ENCODE measurements around the gene GALNS.

The GALNS gene

DNA sequence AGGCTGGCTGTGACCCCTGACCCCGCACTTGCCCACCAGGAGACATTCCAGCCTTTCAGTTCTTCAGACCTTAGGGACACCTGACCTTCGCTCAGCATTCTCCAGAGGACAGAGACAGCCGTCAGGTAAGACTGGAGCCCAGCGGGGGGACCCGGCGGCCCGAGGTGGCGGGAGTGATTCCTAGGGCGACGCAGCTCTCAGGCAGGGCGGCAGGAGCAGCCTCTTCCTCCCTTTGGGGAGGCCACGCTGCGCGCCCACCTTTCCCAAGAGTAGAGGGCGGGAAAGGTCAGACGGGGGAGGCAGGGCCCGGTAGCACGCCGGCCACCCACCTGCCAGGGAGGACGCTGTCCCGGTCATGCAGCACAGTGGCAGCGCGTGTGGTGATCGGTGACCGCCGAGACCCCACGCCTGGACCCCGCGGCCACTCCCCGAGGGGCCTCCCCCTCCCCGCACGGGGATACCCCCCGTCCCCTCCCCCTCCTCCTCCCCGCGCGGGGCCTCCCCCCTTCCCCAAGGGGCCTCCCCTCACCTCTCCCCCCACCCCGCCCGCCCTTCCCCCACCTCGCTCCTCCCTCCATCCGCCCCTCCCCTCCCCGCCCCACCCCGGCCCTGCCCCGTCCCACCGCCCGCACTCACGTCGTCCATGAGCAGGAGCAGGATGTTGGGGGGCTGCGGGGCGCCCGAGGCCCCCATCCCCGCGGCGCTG lies 472 bp downstream of the GALNS start:
- no peak for DNase-seq (ENCODE audit: low spot score)

DNA sequence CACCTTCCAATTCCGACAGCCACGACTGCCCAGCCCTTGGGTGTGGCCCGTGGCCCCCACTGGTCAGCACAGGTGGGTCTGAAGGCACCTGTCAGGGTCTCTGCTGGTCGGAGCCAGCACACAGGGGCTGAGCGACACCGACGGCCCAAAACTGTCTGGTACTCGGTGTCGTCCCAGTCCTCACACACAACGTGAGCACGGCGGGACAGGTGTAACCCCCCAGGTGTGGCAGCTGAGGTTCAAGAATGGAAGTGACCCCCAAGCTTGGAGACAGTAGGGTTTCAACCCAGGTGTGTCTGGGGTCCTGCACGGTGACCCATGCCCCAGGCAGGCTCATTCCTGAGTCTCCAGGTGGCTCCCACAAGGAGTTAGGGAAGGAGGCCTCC lies 1.0 kb downstream of the GALNS start:
- no peak for DNase-seq (ENCODE audit: low spot score)

DNA sequence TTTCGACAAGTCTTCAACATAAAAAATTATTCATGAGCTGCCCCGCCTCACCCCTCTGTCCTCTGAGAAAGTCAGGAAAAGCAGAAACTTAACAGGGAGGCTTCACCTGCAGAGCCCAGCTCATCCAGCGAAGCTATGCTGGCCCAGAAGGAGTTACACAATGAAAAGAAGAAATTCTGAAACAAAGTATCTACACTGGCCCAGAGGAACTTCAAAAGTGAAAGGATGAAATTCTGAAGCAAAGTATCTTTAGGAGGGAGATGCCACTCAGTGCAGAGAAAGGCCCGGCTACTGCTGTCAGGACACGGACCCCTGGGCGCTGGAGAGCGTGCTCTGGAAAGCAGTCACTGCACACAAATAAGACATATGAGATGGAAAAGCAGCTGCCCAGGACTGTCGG lies 1.6 kb downstream of the GALNS start:
- DNase-seq (ENCODE audit: low spot score) = no peak

DNA sequence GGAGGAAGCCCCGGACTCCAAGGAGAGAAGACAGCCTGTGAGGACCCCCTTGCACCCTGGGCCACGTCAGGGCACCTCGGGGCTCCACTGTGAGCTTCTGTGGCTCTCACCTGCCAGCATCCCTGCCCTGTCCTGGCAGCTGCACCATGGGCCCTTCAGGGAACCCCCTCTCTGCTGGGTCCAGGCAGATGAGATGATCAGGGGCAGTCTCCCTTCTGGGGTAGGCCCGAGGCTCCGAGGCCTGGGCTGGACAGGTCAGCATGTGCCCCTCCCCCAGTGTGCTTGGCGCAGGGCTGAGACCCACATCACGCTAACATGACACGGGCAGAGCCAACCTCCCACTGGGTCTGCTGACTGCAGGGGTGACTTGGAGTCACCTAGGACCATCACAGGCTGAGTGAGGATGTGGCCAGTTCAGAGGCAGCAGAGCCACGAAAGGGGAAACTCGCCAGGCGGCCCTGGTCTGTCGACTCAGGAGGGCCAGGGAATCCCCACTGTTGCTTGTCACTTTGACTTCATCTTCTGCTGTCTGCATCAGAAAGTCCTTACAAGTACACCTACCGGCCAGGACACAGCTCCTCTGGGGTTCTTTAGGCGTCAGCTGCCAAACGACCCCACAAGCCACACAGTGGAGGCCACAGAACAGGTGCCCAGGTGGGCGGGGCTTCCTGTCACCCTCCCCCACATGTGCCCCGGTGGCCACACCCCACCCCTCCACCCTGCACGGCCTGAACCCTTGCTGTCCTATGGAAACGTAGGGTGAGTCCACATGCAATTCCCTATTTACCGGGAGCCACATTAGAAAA lies 2.2 kb downstream of the GALNS start:
- no peak for DNase-seq (ENCODE audit: low spot score)

DNA sequence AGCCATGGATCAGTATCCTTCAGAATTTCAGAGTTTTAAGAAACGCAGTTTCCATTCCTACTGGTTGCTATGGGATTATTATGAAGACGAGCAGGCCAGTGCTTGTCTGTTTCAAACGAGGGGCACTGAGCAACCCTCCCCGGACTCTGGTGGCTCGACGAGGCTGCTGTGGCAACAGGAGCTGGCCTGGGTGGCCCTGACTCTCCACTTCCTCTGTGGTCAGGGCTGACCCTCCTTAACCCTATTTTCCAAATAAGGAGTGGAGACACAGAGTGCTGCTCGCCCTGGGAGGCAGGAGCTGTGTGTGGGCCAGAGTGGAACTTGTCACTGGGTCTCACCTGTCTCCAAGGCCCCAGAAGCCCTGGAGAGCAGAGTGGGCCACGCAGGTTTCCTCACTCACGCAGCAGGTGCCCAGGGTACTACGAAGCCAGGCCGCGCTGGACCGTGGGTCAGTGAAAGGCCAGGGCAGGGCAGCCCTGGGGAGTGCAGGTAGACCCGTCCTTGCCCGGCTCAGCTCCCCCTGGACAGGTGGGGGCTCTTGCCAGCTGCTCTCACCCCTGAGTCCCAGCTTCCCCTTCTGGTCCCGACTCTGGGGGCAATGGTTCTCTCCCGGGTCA lies 3.3 kb downstream of the GALNS start:
- DNase-seq (ENCODE audit: low spot score) = no peak

DNA sequence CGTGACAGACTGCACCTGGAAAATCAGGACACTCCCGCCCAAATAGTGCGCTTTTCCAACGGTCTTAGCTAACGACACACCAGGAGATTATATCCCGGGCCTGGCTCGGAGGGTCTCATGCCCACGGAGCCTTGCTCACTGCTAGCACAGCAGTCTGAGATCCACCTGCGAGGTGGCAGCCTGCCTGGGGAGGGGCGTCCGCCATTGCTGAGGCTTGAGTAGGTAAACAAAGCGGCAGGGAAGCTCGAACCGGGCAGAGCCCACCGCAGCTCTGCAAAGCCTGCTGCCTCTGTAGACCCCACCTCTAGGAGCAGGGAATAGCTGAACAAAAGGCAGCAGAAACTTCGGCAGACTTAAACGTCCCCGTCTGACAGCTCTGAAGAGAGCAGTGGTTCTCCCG lies 5.1 kb downstream of the GALNS start:
- no peak for DNase-seq (ENCODE audit: low spot score)

DNA sequence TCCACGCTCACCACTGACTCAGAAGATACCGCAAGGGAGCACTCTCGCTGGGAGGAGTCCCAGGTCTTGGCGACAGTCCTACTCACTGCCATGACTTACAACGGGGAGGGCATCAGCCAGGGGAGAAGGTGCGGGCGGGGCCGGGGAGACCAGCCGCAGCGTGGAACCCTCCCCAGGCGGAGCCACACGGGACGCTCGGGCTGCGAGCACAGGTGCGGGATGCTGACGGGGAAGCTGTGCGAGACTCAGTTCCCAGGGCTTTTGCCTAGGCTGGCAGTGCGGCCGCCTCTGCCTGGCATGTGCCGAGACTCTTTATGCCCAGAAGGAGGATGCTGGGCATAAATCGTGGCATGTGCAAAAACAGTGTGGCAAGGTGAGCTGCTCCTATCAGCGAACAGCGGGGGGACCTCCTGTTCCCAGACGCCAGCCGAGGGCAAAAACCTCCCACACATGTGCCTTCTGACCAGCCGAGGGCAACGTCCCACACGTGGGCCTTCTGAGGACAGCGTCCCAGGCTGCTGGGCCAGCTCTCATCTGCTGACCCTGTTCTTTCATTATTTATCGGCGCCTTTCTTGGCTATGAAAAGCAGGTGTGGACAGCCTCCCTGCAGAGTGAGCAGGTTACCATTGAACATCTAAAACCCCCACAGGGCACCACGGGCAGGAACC lies 6.1 kb downstream of the GALNS start:
- no peak for DNase-seq (ENCODE audit: low spot score)

DNA sequence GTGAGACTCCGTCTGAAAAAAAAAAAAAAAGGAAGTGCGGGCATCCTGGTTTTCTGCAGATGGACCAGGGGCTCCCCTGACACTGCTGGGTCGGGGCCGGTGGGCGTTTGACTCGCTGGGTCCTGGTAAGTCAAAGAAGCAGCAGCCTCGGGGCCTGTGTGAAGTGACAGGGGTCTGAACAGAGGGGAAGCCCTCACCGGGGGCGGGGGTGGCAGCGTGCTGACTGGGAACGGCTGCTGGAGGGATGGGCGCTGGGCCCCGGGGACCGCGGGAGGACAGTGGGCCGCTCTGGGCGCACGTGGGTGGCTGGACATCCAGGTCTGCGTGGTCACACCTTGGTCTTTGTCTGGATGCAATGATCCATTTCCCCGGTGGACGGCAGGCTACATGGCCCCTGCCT lies 8.2 kb downstream of the GALNS start:
- no peak for DNase-seq (ENCODE audit: low spot score)

DNA sequence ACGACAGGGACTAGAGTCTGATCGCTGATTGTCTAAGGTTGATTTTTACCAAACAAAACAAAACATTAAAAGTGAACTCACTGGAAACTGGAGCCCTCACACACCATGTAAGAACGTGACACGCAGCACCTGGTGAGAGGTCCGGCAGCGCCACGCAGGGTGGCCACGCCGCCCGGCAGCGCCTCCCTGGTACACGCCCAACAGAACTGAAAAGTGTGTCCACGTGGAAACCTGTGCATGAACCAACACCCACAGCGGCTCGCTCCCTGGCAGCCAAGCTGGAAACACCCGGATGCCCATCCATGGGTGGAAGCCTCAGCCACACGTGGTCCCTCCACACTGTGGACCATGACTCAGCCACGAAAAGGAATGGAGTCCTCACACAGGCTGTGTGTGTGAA lies 9.1 kb downstream of the GALNS start:
- DNase-seq (ENCODE audit: low spot score) = no peak

DNA sequence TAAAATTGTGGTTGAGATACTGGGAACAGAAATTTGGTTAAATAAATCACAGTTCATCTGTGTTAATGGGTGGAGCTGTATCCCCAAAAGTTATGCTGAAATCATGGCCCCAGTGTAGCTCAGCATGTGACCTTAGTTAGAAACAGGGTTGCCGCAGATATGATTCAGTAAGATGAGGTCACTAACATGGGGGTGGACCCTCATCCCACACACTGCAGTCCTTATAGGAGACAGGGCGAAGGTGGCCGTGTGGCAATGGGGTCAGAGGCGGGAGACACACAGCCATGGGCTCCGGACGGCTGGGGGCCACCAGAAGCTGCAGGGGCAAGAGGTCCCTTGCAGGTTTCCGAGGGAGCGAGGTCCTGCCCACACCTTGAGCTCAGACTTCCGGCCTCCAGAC lies 10.7 kb downstream of the GALNS start:
- no peak for DNase-seq (ENCODE audit: low spot score)

DNA sequence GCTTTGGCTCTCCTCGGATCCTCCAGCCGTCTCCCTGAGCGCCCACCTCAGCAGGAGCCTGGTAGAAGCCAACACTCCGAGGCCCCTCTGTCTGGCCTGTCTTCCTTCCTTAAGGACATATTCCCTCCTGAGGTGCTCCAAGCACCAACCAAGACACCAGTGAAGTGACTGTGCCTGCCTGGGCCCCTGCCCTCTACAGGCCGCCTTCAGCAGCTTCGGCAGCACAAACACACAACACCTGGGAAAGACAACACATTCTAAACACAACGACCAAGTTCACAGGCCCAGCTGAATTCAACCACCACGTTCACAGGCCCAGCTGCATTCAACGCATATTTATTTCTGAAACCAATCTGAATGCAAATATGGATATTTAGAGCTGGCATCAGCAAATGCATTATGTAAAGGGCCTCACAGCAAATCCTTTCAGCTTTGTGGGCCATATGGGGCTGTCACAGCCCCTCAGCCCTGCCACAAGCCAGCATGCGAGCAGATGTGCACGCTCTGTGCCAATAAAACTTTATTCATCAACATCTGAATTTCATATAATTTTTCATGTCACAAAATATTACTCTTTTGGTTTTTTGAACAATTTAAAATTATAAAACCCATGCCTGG lies 12.2 kb downstream of the GALNS start:
- DNase-seq (ENCODE audit: low spot score) = no peak

DNA sequence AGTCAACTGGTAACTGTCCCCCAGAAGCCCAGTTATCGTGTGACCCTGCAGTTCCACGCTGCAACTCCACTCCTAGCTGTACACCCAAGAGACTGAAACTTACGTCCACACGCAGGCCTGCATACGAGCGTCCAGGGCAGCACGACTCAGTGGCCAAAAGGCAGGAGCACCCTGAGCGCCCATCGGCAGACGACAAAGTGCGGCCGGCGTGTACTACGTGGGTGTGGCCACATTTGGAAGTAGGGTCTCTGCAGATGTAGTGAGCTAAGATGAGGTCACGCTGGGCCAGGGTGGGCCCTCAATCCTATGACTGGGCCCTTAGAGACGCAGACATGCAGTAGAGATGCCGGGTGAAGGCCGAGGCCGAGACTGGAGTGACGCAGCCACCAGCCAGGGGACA lies 13.5 kb downstream of the GALNS start:
- no peak for DNase-seq (ENCODE audit: low spot score)

DNA sequence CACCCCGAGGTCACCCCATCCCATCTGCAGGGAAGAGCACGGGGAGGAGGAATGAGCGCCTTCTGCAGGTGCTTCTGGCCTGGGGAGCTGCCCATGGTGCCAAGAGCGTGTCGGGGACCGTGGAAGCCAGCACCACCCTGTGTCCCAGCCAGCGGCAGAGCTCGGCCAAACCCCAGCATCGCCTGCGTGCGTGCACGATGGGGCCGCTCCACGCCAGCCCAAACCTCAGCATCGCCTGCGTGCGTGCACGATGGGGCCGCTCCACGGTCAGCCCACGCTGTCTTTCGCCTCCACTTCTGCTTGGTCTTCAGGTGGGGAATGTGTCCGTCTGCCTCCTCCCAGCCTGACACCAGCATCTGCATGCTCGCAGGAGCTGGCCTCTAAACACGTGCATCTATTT lies 13.9 kb downstream of the GALNS start:
- no peak for DNase-seq (ENCODE audit: low spot score)

DNA sequence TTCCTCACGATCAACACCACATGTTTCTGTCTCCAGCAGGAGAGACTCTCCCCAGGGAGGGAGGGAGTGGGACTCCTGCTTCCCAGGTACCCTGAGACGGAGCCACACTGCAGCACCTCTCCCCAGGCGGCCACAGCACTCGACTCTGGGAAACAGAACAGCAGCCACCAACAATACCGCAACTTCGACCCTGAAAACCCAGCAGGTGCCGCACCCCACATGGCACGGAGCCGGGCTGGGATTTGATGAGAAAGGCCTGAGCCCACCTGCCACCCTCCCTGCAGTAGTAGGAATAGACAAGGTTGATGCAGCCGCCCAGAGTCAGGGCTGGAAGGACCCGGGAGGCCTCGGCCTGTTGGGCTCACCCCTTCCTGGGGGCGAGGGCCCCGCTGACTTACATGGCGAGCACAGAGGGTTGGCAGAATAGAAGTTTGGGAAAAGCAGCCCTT lies 14.4 kb downstream of the GALNS start:
- no peak for DNase-seq (ENCODE audit: low spot score)

DNA sequence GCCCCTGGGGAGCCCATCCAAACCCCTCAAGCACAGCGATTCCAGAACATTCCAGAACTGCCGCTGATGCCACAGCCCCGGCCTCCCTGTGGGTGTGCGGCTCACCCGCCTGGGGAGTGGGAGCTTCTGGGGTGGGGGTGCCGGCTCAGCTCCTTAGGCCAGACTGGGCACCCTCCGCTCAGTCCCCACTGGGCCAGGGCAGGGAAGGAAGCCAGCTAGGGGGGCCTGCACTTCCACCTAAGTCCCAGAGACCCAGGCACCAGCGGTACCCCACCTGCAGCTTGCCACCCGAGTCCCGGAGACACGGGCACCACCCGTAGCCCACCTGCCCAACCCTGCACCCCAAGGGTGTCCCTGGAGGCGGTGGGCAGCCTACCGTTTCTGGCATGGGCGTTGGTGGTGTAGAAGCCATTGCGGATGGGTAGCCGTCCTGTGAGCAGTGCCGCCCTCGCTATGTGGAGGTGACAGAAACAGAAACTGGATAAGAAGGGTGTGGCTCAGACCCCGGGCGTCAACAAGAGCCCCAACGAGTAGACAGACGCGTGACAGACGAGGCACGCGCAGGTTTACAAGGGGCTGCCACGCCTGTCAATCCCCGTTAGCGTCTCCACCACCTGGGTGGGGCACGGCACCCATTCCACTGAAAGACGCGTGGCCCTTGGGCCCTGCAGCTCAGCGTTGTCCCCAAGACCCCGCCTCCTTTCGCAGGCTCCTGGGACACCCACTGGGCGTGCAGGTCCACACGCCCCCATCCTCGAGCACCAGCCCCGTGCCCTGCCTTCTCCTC lies 15.0 kb downstream of the GALNS start:
- no peak for DNase-seq (ENCODE audit: low spot score)

DNA sequence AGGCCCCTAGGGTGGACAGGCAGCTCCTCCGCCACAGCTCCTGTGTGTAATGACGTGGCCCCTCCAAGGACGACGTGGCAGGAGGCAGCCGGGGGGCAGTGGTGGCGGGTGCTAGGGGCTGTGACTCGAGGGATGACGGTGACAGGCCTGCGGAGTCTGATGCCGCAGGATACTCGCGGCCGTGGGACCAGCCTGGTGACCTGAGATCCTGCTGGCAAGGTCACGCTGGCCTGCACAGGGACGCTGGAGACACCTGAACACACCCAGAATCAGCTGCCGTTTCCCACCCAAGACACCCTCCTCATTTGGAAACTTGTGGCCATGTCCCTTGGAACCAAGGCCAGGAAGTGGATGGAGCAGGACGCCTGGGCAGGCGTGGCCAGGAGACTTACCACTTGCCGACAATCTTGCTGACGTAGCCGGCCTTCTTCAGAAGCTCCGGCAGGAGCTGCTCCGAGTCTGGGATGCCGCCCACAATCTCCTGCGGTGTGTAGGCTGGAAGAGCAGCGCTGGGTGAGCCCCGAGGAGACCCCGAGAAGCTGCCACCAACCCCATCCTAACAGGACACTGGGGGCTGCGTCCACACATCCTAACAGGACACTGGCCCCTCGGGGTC lies 16.0 kb downstream of the GALNS start:
- DNase-seq (ENCODE audit: low spot score) = no peak

DNA sequence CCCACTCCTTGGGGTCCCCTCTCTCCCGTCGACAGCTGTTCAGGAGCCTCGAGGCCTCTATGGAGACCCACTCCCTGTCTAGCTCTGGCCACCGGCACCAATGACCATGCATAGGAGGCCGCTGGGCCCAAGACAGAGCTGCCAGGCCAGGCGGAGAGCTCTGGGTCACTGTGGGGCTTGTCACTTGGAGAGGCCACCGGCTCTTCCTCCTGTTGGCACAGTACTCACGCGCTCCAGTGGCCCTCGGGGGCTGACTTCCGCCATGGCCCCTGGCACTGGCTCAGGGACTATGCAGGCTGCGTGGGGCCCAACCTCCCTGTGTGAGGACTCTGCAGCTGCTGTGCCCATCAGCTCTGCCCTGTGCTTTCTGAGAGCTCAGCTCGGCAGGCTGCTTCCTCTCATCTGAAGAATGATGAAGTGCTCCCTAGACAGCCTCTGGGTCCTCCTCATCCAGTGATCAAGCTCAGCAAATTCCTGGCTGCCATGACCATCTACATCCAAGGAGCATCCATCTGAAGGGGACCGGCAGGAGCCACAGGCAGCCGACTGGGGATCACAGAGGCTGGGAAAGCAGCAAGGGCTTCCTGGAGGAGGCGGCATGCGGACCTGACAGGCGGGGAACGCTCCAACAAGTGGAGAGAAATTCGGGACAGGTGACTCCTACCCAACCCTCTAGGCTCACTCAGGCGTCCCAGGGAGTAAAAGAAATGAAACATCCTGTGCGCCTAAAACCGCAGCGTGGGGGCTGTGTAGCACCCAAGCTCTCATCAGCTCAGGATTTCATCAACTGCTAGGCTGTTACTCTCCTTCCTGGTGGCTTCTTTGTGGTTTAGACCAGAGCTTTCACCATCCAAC lies 16.8 kb downstream of the GALNS start:
- no peak for DNase-seq (ENCODE audit: low spot score)

DNA sequence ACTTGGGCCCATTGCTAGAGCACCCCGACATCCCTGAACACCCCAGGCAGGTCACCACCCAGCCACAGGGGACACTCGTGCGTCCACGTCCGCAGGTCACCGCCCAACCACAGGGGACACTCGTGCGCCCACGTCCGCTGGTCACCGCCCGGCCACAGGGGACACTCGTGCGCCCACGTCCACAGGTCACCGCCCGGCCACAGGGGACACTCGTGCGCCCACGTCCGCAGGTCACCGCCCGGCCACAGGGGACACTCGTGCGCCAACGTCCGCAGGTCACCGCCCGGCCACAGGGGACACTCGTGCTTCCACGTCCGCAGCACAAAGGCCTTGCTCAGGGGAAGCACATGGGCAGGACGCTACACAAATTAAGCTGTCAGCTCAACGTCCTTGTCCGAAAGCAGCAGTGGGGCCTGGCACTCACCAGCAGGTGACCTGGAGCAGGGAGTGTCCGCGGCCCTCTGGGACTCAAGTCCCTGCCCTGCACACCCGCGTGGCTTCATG lies 17.7 kb downstream of the GALNS start:
- no peak for DNase-seq (ENCODE audit: low spot score)

DNA sequence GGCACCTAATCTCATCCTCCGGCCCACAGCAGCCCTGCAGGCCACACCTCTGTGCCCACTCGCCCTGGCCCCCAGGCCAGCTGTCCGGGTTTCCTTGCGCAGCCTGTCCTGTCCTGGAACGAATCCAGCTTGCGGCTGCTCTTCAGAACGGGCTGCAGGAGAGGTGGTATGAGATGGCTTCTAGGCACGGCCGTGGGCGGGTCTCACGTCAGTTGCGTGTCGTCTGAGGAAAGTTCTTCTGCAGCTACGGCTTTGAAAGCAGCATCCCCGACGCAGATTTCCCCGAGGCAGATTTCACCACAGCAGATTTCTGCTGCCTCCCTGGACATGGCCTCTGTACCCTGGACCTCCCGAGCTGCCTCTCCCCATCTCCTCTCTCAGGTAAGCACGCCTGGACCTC lies 18.2 kb downstream of the GALNS start:
- no peak for DNase-seq (ENCODE audit: low spot score)

DNA sequence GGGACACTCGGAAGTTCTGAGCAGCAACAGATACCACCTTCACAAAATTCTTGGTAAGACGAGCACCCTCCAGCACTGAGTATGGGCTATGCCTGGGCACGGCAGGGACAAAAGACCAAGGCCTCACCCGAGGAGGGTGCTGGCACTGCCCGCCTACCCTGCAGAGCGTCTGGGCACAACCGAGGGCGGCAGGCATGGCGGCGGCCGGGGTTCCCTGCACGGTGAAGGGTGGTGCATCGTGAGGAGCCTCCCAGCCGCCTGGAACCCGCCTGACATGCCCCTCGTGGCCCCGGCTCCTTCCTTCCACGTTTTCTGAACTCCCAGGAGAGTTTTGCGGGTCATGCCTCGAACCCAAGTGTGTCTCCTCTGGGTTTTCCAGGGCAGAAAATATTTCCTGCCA lies 18.9 kb downstream of the GALNS start:
- DNase-seq (ENCODE audit: low spot score) = no peak
